ENCODE data around the gene LPIN2. TPM values are rescaled to one million over a fixed set of nuclear protein-coding genes. Genes with fewer than 3 reads are reported as not detected.
"Not testable (repeated sequence)": the region's sequence is repeated elsewhere in the genome, so short reads cannot be mapped to it uniquely, and the experiment has no call there.

LPIN2 gene
- total RNA-seq, 4 donors from 2014 or later = 7.4 to 53.0 (median 29.5) TPM

- no peak for DNase-seq
- no peaks in the 10 kb centered on the region for H3K27me3 ChIP-seq
- no peaks in the 10 kb centered on the region for H3K9me3 ChIP-seq
- H3K4me1 ChIP-seq = no peaks in the 10 kb centered on the region
- H3K4me3 ChIP-seq = no peak overlapping the region
- no peak overlapping the region for H3K27ac ChIP-seq
- no peaks in the 10 kb centered on the region for H3K36me3 ChIP-seq
- TF ChIP-seq CTCF (IDR thresholded peaks at IDR 0.05) (no peak), POLR2A (IDR thresholded peaks at IDR 0.05) (no peak)
- intact Hi-C loops (cut with DNase I; ENCODE audit: low total_unique reads) = no loop called here
Observed at GRCh38 chr18:3054780-3055179, 41.8 kb upstream of the LPIN2 start.

- H3K27me3 ChIP-seq = no peaks in the 10 kb centered on the region
- H3K4me1 ChIP-seq = no peaks in the 10 kb centered on the region
- H3K4me3 ChIP-seq = no peak overlapping the region
- DNase-seq = no peak
- no peaks in the 10 kb centered on the region for H3K9me3 ChIP-seq
- intact Hi-C loops (cut with DNase I; ENCODE audit: low total_unique reads) = no loop called here
- TF ChIP-seq CTCF (IDR thresholded peaks at IDR 0.05) = no peak
- TF ChIP-seq POLR2A (IDR thresholded peaks at IDR 0.05) = no peak
- no peaks in the 10 kb centered on the region for H3K36me3 ChIP-seq
- H3K27ac ChIP-seq = no peak overlapping the region
Observed at GRCh38 chr18:3054214-3054613, 41.3 kb upstream of the LPIN2 start.

- intact Hi-C loops (cut with DNase I; ENCODE audit: low total_unique reads) = no loop called here
- H3K36me3 ChIP-seq = no peaks in the 10 kb centered on the region
- H3K4me3 ChIP-seq = no peak overlapping the region
- TF ChIP-seq POLR2A (IDR thresholded peaks at IDR 0.05) (no peak), CTCF (IDR thresholded peaks at IDR 0.05) (no peak)
- no peak for DNase-seq
- no peak overlapping the region for H3K27ac ChIP-seq
- H3K9me3 ChIP-seq = no peaks in the 10 kb centered on the region
- H3K4me1 ChIP-seq = no peaks in the 10 kb centered on the region
- no peaks in the 10 kb centered on the region for H3K27me3 ChIP-seq
Observed at GRCh38 chr18:3053081-3053480, 40.1 kb upstream of the LPIN2 start.

- intact Hi-C loops (cut with DNase I; ENCODE audit: low total_unique reads) = no loop called here
- H3K27me3 ChIP-seq = no peaks in the 10 kb centered on the region
- H3K27ac ChIP-seq = no peak overlapping the region
- H3K4me1 ChIP-seq = no peaks in the 10 kb centered on the region
- TF ChIP-seq POLR2A (IDR thresholded peaks at IDR 0.05) (no peak), CTCF (IDR thresholded peaks at IDR 0.05) (no peak)
- no peak overlapping the region for H3K4me3 ChIP-seq
- no peaks in the 10 kb centered on the region for H3K9me3 ChIP-seq
- DNase-seq = no peak
- no peaks in the 10 kb centered on the region for H3K36me3 ChIP-seq
Observed at GRCh38 chr18:3052411-3052758, 39.4 kb upstream of the LPIN2 start.

GRCh38 chr18:3051718-3052410, 38.9 kb upstream of the LPIN2 start:
- intact Hi-C loops (cut with DNase I; ENCODE audit: low total_unique reads) = no loop called here
- Histone ChIP-seq H3K4me1 (no peaks in the 10 kb centered on the region), H3K27ac (no peak overlapping the region), H3K27me3 (no peaks in the 10 kb centered on the region), H3K9me3 (no peaks in the 10 kb centered on the region), H3K36me3 (no peaks in the 10 kb centered on the region), H3K4me3 (no peak overlapping the region)
- TF ChIP-seq CTCF (IDR thresholded peaks at IDR 0.05) = no peak
- DNase-seq = no peak

GRCh38 chr18:3049897-3050454, 37.0 kb upstream of the LPIN2 start:
- intact Hi-C loops (cut with DNase I; ENCODE audit: low total_unique reads); H3K27me3 ChIP-seq; H3K4me1 ChIP-seq; DNase-seq; H3K4me3 ChIP-seq; H3K9me3 ChIP-seq; H3K36me3 ChIP-seq; H3K27ac ChIP-seq: not testable (repeated sequence)

Data from uterus (tissue), 4 donors.